Gastrocnemius medialis (tissue), 4 donors: ENCODE results near the gene ATXN7L1.

ENCODE experiments used
- CTCF ChIP-seq, 5 experiments: fragments of 450-650 bp in 3 of 5; fragments of 200-600 bp in 2 of 5; sonication (generic) in 2 of 5; IDR thresholded peaks in 4 of 5; conservative IDR thresholded peaks in 1 of 5; 1 replicate in 4 of 5; 2 replicates in 1 of 5; pipeline ENCODE4 v1.5.1; 2016 to 2019; ENCODE audit warnings: antibody characterized with exemption in 5 of 5, mild to moderate bottlenecking in 3 of 5, moderate library complexity in 3 of 5
- POLR2A ChIP-seq, 2 donors: fragments of 450-650 bp; IDR thresholded peaks; one replicate each; pipeline ENCODE4 v1.6.1; 2017; ENCODE audit warnings: antibody characterized with exemption in 2 of 2, mild to moderate bottlenecking in 2 of 2, moderate library complexity in 2 of 2

- TF ChIP-seq CTCF (IDR thresholded peaks at IDR 0.05 in 4 of 5, conservative IDR thresholded peaks at IDR 0.05 in 1 of 5) (no peak), POLR2A (IDR thresholded peaks at IDR 0.05) (no peak)
Measured at GRCh38 chr7:105571891-105572290, 304.5 kb downstream of the ATXN7L1 start.
